Right atrium auricular region (tissue), 2 donors: ENCODE data around the gene MRPL16. TPM values are rescaled to one million over a fixed set of nuclear protein-coding genes. Genes with fewer than 3 reads are reported as not detected.

Source experiments
- DNase-seq: peaks from one replicate; pipeline ENCODE4 v3.0.0-alpha.2; 2019; ENCODE audit warnings: low spot score
- H3K27ac ChIP-seq, 2 donors: fragments of 200-600 bp; sonication (generic); 1 replicate in 1 of 2; 2 replicates in 1 of 2; pipeline ENCODE4 v1.5.1; 2016 to 2019
- H3K27me3 ChIP-seq, 2 donors: fragments of 200-600 bp; sonication (generic); one replicate each; pipeline versions ENCODE4 v1.5.1 to v1.6.0; 2017 to 2019
- H3K36me3 ChIP-seq: fragments of 200-600 bp; sonication (generic); one replicate; pipeline ENCODE4 v1.5.1; 2016
- H3K4me1 ChIP-seq, 2 donors: fragments of 200-600 bp; sonication (generic); one replicate each; pipeline versions ENCODE4 v1.5.1 to v1.6.0; 2017 to 2019
- H3K4me3 ChIP-seq, 2 donors: fragments of 200-600 bp; sonication (generic); 1 replicate in 1 of 2; 2 replicates in 1 of 2; pipeline ENCODE4 v1.5.1; 2017 to 2019; ENCODE audit warnings: mild to moderate bottlenecking in 1 of 2, moderate library complexity in 1 of 2
- H3K9me3 ChIP-seq, 2 donors: fragments of 200-600 bp; sonication (generic); one replicate each; pipeline ENCODE4 v1.5.1; 2019
- CTCF ChIP-seq, 2 donors: fragments of 200-600 bp; sonication (generic); IDR thresholded peaks; one replicate each; pipeline ENCODE4 v1.5.1; 2019; ENCODE audit warnings: antibody characterized with exemption in 2 of 2
- total RNA-seq, 2 donors: library from RNA; depleted of rRNA; stranded (reverse); fragments of >200 nt; gene quantifications; one replicate each; pipeline ENCODE4 v1.1.0, GENCODE V29; 2016

Gene MRPL16
- total RNA-seq, 2 donors from 2014 or later, result 41.9 to 78.5 TPM

DNA sequence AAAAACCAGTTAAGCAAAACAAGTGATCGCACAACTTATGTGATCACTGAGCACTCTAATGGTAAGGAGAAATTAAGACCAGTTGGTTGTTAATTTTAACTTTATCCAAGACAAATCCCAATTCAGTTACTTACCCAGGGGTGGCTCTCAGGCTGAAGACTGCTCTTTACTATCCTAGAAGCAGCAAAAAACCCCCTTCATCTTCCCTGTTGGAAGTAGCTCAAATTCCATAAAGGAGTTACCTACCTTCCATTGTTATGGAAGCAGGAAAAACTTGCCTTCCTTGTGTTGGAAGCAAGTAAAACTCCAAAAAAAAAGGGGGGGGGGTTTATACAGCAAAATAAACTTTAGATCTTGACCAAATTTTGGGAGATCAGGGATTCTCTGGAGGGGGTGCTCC lies 5.2 kb upstream of the MRPL16 start:
- Histone ChIP-seq H3K9me3 (no peaks in the 10 kb centered on the region), H3K27me3 (no peaks in the 10 kb centered on the region), H3K4me1 (peaks cover 0 to 4% of the 10 kb centered on the region in 2 donors), H3K4me3 (no peak overlapping the region), H3K36me3 (no peaks in the 10 kb centered on the region), H3K27ac (no peak overlapping the region)
- DNase-seq, result no peak
- TF ChIP-seq CTCF (IDR thresholded peaks at IDR 0.05), result no peak

DNA sequence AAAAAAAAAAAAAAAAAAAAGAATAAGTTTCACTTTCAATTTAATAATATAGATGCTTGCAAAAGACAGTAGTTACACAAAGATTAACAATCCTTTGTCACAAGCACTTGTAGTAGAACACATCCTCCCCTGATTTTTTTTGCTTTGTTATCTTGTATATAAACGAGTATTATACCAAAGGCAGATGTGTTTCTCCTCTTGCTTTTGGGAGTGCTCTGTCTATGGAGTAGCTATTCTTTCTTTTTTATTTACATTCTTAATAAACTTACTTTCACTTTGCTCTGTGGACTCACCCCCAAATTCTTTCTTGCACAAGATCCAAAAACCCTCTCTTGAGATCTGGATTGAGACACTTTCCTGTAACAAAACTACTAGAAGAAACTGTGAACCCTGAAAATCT lies 3.4 kb upstream of the MRPL16 start:
- H3K9me3 ChIP-seq, result no peaks in the 10 kb centered on the region
- no peak for DNase-seq
- H3K27me3 ChIP-seq, result no peaks in the 10 kb centered on the region
- H3K36me3 ChIP-seq, result no peaks in the 10 kb centered on the region
- H3K4me1 ChIP-seq, result peaks cover 0 to 12% of the 10 kb centered on the region in 2 donors
- H3K4me3 ChIP-seq, result no peak overlapping the region
- no peak for TF ChIP-seq CTCF (IDR thresholded peaks at IDR 0.05)
- no peak overlapping the region for H3K27ac ChIP-seq

DNA sequence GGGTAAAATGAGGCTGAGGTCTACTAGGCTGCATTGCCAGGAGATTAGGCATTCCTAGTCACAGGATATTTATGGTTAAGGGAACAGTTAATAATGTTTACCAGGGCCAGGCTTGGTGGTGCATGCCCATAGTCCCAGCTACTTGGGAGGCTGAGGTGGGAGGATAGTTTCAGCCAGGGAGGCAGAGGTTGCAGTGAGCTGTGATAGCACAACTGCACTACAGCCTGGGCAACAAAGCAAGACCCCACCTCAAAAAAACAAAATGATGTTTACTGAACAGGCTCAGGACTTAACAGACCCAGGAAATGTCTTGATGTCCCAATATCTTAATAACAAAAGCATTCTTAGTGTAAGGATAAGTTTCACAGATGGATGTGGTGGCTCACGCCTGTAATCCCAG lies 2.8 kb upstream of the MRPL16 start:
- H3K9me3 ChIP-seq, result no peaks in the 10 kb centered on the region
- no peaks in the 10 kb centered on the region for H3K27me3 ChIP-seq
- H3K27ac ChIP-seq, result no peak overlapping the region
- H3K4me1 ChIP-seq, result peaks cover 0 to 12% of the 10 kb centered on the region in 2 donors
- DNase-seq, result no peak
- no peak for TF ChIP-seq CTCF (IDR thresholded peaks at IDR 0.05)
- H3K4me3 ChIP-seq, result no peak overlapping the region
- no peaks in the 10 kb centered on the region for H3K36me3 ChIP-seq

GRCh38 chr11:59812220-59812619 lies 1.6 kb upstream of the MRPL16 start:
- Histone ChIP-seq H3K4me3 (no peak overlapping the region), H3K27me3 (no peaks in the 10 kb centered on the region), H3K9me3 (no peaks in the 10 kb centered on the region), H3K36me3 (peaks cover 6% of the 10 kb centered on the region), H3K27ac (no peak overlapping the region), H3K4me1 (peaks cover 0 to 12% of the 10 kb centered on the region in 2 donors)
- no peak for DNase-seq
- no peak for TF ChIP-seq CTCF (IDR thresholded peaks at IDR 0.05)

DNA sequence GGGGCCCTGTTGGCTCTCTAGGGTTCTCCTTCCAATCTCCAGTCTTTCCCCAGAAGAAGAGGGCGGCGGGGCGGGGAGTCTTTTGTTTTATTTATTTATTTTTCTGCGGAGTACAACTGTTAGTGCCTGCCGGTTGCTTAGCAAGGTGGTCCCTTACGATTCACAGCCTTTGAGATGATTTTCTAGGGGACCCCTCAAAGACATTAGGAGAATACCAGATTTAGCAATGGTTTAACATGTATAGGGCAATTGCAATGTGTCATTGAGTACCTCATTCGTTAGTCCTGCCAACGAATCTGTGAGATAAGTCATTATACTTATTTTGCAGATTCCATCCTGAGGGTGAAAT lies 307 bp upstream of the MRPL16 start:
- peaks cover 19% of the 10 kb centered on the region for H3K36me3 ChIP-seq
- no peaks in the 10 kb centered on the region for H3K9me3 ChIP-seq
- H3K27me3 ChIP-seq, result no peaks in the 10 kb centered on the region
- no peak for DNase-seq
- peak overlapping the region; percentile 79 to 85 for H3K27ac ChIP-seq
- TF ChIP-seq CTCF (IDR thresholded peaks at IDR 0.05), result no peak
- peak overlapping the region; percentile 92 to 97 for H3K4me3 ChIP-seq
- H3K4me1 ChIP-seq, result peaks cover 0 to 12% of the 10 kb centered on the region in 2 donors

- H3K27me3 ChIP-seq, result no peaks in the 10 kb centered on the region
- peaks cover 48% of the 10 kb centered on the region for H3K36me3 ChIP-seq
- H3K27ac ChIP-seq, result no peak overlapping the region
- H3K4me1 ChIP-seq, result peaks cover 0 to 16% of the 10 kb centered on the region in 2 donors
- no peak for TF ChIP-seq CTCF (IDR thresholded peaks at IDR 0.05)
- DNase-seq, result no peak
- no peak overlapping the region for H3K4me3 ChIP-seq
- H3K9me3 ChIP-seq, result no peaks in the 10 kb centered on the region
These were observed 3.4 kb downstream of the MRPL16 start for GRCh38 chr11:59807047-59807610.
